Adipocyte (in vitro differentiated cells): ENCODE measurements around the gene RANBP10.
"Not testable (repeated sequence)": the region's sequence is repeated elsewhere in the genome, so short reads cannot be mapped to it uniquely, and the experiment has no call there.

Experiments used
- DNase-seq: peaks from one replicate; pipeline ENCODE4 v3.0.0-alpha.2; 2015; ENCODE audit warnings: low read depth
- H3K27me3 ChIP-seq: replicated peaks from 2 replicates; pipeline ENCODE4 v1.7.0; 2013; ENCODE audit warnings: mild to moderate bottlenecking, low read length, moderate library complexity; ENCODE audit not compliant: control insufficient read depth, insufficient read depth
- H3K36me3 ChIP-seq: 2 replicates; pipeline ENCODE4 v1.7.0; 2013; ENCODE audit warnings: low read length, mild to moderate bottlenecking, moderate library complexity; ENCODE audit not compliant: control insufficient read depth, insufficient read depth, severe bottlenecking
- H3K4me1 ChIP-seq: 2 replicates; pipeline ENCODE4 v1.7.0; 2013; ENCODE audit warnings: mild to moderate bottlenecking, low read length, moderate library complexity; ENCODE audit not compliant: control insufficient read depth, insufficient read depth
- H3K4me3 ChIP-seq: 2 replicates; pipeline ENCODE4 v1.7.0; 2013; ENCODE audit warnings: mild to moderate bottlenecking, low read length, moderate library complexity
- H3K9ac ChIP-seq: 2 replicates; pipeline ENCODE4 v1.7.0; 2013; ENCODE audit warnings: mild to moderate bottlenecking, low read length, moderate library complexity
- H3K9me3 ChIP-seq: 2 replicates; pipeline ENCODE4 v1.7.0; 2013; ENCODE audit warnings: mild to moderate bottlenecking, low read length, moderate library complexity; ENCODE audit not compliant: control insufficient read depth

Gene RANBP10

DNA sequence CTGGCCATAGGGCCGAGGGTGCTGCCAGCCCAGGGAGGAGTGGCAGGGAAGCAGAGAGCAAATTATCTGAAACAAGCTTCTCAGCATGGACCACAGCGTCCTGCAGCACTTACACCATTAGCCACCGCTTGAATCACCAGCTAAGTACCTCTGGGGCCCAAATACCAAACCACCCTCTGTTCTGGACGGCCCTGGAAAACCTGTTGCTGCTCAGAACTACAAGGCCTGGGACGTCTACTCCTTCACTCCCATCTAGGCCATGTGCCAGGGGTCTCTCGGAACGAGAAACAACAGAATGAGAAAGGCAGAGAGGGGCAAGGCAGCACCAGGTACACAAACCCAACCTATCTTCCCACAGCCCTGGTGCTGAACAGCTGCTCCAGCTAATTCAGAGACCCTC is 47.4 kb downstream of the RANBP10 start:
- H3K27me3 ChIP-seq = no peaks in the 10 kb centered on the region
- no peaks in the 10 kb centered on the region for H3K9me3 ChIP-seq
- H3K4me1 ChIP-seq = no peaks in the 10 kb centered on the region
- no peak for DNase-seq
- H3K4me3 ChIP-seq = no peak overlapping the region
- H3K9ac ChIP-seq = no peak overlapping the region
- H3K36me3 ChIP-seq = peaks cover 7% of the 10 kb centered on the region

DNA sequence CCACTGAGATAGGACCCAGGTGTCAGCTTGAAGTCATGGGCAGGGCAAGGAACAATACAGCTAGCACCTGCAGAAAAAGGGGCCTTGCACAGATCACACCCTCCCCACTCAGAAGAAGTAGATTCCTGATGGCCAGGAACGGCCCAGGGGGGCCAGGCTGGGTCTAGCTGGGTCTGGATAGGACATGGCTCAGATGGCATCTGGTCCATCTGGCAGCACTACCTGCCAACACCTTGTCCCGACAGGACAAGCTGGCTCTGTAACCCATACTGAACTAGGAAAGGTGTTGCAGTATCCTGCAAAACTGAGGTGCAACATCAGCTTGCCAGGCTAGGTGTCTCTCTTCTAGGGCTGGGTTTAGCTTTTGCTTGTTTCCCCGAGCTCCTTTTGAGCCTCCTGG is 48.4 kb downstream of the RANBP10 start:
- H3K27me3 ChIP-seq = no peaks in the 10 kb centered on the region
- peaks cover 7% of the 10 kb centered on the region for H3K36me3 ChIP-seq
- no peaks in the 10 kb centered on the region for H3K9me3 ChIP-seq
- no peak overlapping the region for H3K4me3 ChIP-seq
- DNase-seq = no peak
- no peaks in the 10 kb centered on the region for H3K4me1 ChIP-seq
- H3K9ac ChIP-seq = no peak overlapping the region

DNA sequence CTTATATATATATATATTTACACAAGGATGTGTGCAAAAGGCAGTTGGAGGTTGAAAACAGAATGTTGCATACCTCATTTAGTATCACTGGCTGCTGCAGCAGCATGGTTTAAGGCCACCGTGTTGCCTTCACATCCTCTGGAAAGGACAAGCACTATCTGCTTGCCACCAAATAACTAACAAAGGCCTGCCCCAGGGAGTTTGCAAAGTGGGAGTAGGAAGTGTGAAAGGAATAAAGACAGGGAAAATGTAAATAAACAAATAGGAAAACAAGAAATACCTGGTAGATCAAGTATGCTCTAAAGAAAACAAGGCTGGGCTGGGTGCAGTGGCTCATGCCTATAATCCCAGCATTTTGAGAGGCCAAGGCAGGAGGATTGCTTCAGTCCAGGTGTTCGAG is 53.7 kb downstream of the RANBP10 start:
- H3K27me3 ChIP-seq = no peaks in the 10 kb centered on the region
- H3K36me3 ChIP-seq = peaks cover 7% of the 10 kb centered on the region
- no peak for DNase-seq
- no peaks in the 10 kb centered on the region for H3K4me1 ChIP-seq
- H3K9me3 ChIP-seq = no peaks in the 10 kb centered on the region
- no peak overlapping the region for H3K4me3 ChIP-seq
- no peak overlapping the region for H3K9ac ChIP-seq

DNA sequence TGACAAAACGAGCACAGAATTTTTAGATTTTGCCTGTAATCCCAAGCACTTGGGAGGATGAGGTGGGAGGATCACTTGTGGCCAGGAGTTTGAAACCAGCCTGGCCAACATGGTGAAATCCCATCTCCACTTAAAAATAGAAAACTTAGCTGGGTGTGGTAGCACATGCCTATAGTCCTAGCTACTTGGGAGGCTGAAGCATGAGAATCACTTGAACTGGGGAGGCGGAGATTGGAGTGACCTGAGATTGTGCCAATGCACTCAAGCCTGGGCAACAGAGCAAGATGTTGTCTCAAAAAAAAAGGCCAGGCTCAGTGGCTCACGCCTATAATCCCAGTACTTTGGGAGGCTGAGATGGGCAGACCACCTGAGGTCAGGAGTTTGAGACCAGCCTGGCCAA is 55.0 kb downstream of the RANBP10 start:
- not testable (repeated sequence) for H3K9ac ChIP-seq, DNase-seq, H3K9me3 ChIP-seq, H3K4me1 ChIP-seq, H3K27me3 ChIP-seq, H3K36me3 ChIP-seq, H3K4me3 ChIP-seq

DNA sequence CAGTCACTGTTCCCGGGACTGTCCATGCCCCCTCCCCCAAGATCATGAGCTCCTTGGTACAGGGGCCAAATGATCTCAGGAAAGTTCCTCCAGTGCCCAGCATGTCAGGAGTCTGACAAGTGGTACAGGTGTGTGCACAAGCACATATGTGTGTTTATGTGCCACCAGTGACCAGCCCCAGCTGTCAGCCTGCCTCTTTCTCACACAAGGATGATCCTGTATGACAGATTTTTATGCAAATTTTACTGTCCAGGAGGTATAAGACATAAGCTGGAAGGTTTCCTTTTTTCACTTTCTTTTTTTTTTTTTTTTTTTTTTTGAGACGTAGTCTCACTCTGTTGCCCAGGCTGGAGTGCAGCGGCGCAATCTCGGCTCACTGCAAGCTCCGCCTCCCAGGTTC is 55.9 kb downstream of the RANBP10 start:
- peaks cover 7% of the 10 kb centered on the region for H3K36me3 ChIP-seq
- H3K9ac ChIP-seq = no peak overlapping the region

DNA sequence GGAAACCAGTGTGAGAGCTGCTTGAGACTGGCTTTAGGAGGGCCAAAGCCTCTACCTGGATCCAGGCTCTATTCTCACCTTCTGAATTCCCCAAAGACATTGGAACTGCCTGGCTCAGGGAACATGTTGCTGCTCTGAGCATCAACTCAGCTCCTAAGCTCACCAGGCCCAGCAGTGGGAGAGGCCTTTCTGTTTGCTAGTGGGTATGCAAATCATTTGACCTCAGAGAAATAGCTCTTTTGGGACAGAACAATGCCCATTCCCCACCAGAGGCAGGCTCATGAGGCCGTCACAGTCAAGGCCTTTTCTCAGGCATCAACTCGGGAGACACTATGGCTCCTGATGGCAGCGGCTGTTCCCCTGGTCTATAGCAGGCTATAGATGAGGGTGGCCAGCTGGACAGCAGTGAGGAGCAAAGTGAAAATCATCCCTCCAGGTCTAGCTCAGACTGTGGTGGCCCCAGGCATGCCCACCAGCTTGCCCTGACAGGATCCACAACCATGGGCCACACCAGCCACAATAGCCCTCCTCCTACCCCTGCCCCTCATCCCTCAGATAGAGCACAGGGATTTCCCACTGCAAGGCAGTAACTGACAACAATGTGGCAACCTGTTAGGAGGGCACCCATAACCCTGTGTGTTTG is 56.8 kb downstream of the RANBP10 start:
- Histone ChIP-seq H3K4me1 (no peaks in the 10 kb centered on the region), H3K36me3 (peaks cover 7% of the 10 kb centered on the region), H3K27me3 (no peaks in the 10 kb centered on the region), H3K9ac (no peak overlapping the region), H3K4me3 (no peak overlapping the region), H3K9me3 (no peaks in the 10 kb centered on the region)
- no peak for DNase-seq

More for the DNA sequence above, 55.9 kb downstream of the RANBP10 start:
- Histone ChIP-seq H3K4me1 (no peaks in the 10 kb centered on the region), H3K9me3 (no peaks in the 10 kb centered on the region), H3K4me3 (no peak overlapping the region), H3K27me3 (no peaks in the 10 kb centered on the region)
- DNase-seq = no peak

DNA sequence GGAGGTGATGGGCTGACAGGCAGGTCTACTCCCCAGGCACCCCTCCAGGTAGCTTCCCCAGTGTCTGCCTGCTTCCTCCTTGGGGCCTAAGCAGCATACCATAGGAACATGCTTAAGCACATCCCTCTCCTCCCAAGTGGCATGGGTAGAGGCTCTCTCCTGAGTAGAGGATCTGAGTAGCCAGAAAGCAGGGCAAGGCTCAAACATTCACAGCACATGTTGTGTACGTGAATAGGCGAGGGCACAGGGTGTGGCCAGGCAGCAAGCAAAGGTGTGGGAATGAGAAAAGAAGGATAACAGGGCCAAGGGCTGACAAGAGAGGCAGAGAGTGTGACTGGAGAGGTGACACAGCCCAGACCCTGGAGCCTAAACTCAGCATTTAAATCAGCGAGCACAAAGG is 57.5 kb downstream of the RANBP10 start:
- H3K36me3 ChIP-seq = peaks cover 8% of the 10 kb centered on the region
- H3K4me1 ChIP-seq = no peaks in the 10 kb centered on the region
- H3K27me3 ChIP-seq = no peaks in the 10 kb centered on the region
- no peak overlapping the region for H3K9ac ChIP-seq
- no peak for DNase-seq
- no peaks in the 10 kb centered on the region for H3K9me3 ChIP-seq
- no peak overlapping the region for H3K4me3 ChIP-seq

DNA sequence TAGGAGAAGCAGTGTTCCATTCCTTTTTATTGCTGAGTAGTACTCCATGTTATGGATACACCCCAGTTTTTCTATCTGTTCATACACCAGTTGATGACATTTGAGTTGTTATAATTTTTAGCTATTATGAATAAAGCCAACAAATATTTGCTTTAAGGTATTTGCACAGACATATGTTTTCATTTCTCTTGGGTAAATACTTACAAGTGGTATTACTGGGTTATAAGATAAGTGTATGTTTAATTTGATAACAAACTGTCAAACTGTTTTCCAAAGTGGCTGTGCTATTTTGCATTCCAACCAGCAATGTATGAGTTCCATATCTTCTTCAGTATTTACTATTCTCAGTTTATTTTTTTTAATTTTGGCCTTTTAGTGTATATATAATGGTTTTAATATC is 59.5 kb downstream of the RANBP10 start:
- H3K27me3 ChIP-seq = no peaks in the 10 kb centered on the region
- no peaks in the 10 kb centered on the region for H3K4me1 ChIP-seq
- no peak for DNase-seq
- no peak overlapping the region for H3K9ac ChIP-seq
- no peaks in the 10 kb centered on the region for H3K9me3 ChIP-seq
- peaks cover 23% of the 10 kb centered on the region for H3K36me3 ChIP-seq
- H3K4me3 ChIP-seq = no peak overlapping the region

DNA sequence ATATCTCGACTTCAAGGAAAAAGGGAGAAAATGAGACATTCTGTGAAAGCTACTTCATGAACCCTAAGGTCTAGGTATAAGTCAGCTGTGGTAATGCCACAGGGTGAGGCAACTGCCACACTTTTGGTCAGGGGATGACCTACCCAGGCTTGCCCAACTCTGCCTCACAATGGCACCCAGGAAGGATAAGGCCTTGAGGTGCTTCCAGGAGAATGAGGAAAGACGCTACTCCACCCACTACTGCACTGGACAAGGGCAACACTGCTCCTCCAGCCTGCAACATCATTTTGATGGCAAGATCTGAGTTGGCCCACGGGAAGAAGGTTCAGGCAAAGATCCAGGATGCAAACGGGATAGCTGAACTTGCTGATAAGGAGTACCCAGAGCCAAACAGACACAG is 65.2 kb downstream of the RANBP10 start:
- H3K9ac ChIP-seq = no peak overlapping the region
- H3K4me3 ChIP-seq = no peak overlapping the region
- H3K4me1 ChIP-seq = no peaks in the 10 kb centered on the region
- DNase-seq = no peak
- no peaks in the 10 kb centered on the region for H3K27me3 ChIP-seq
- peaks cover 38% of the 10 kb centered on the region for H3K36me3 ChIP-seq
- no peaks in the 10 kb centered on the region for H3K9me3 ChIP-seq

DNA sequence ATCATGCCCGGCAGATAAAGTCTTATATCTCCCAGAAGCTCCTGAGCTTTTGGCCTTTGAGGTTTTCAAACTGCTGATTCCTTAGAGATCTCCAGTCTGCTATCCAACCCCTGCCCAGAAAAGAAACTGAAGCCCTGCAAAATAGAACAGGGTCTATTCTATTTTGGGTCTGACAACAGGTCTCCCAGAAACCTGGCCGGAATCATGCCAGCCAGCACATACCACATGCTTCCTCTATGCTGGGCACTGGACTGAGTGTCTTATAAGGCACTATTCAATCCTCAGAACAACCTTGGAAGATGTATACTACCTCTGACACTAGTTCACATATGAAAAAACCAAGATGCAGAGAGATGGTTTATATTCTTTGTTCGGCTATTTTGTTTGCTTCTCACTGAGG is 66.0 kb downstream of the RANBP10 start:
- H3K36me3 ChIP-seq = peaks cover 38% of the 10 kb centered on the region
- no peak overlapping the region for H3K4me3 ChIP-seq
- no peak overlapping the region for H3K9ac ChIP-seq
- no peak for DNase-seq
- no peaks in the 10 kb centered on the region for H3K27me3 ChIP-seq
- H3K9me3 ChIP-seq = no peaks in the 10 kb centered on the region
- no peaks in the 10 kb centered on the region for H3K4me1 ChIP-seq

DNA sequence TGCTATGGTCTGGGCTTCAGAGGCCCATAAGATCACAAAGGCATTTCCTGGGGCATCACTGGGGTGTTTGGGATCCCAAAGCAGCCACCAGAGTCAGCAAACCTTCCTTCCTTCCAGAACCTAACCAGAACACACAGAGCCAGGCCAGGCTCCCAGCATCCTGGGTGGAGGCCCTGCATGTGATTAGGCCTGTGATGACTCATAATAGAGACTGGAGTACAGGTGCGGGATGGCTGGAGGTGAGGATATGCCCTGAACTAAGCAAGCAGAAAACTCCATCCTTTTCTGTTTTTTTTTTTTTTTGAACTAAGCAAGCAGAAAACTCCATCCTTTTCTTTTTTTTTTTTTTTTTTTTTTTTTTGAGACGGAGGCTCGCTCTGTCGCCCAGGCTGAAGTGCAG is 69.5 kb downstream of the RANBP10 start:
- no peak overlapping the region for H3K9ac ChIP-seq
- H3K4me1 ChIP-seq = no peaks in the 10 kb centered on the region
- H3K36me3 ChIP-seq = peaks cover 24% of the 10 kb centered on the region
- H3K4me3 ChIP-seq = no peak overlapping the region
- H3K27me3 ChIP-seq = no peaks in the 10 kb centered on the region
- no peak for DNase-seq
- no peaks in the 10 kb centered on the region for H3K9me3 ChIP-seq

DNA sequence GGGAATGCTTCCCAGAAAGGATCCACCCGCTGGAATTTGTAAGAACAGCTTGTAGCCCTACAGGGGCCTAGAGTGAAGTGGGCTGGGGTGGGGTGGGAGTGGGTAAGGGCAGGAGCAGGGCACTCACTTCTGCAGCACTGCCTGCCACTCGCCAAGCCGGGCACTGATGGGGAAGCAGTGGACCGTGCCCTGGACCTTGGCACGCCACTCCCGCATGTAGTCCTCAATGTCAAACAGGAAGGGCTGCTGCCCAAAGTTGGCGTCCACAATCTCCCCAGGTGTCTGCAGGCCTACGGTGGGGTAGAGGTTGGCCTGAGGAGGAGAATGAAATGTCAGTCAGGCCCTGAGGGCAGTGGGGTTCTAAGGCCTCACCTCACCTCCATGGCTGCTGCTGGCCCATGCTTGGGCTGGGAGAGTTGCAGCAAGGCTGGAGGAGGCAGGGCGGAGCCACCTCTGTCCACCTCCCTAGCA is 71.6 kb downstream of the RANBP10 start:
- H3K4me1 ChIP-seq = no peaks in the 10 kb centered on the region
- DNase-seq = no peak
- no peak overlapping the region for H3K4me3 ChIP-seq
- H3K9me3 ChIP-seq = no peaks in the 10 kb centered on the region
- H3K27me3 ChIP-seq = no peaks in the 10 kb centered on the region
- H3K36me3 ChIP-seq = peaks cover 33% of the 10 kb centered on the region
- H3K9ac ChIP-seq = no peak overlapping the region
